Measurements from ENCODE around the gene CYSTM1.

CYSTM1 gene

GRCh38 chr5:140174014-140174413 is 974 bp upstream of the CYSTM1 start:
- no peak overlapping the region for H3K4me3 ChIP-seq (ENCODE audit: control insufficient read depth, low read depth, low read length)
- TF ChIP-seq CTCF (IDR thresholded peaks at IDR 0.05; ENCODE audit: control insufficient read depth, insufficient read depth, low read depth, low read length, missing control alignments): no peak
- no peak for DNase-seq (ENCODE audit: low read depth)

- peak; percentile 21 for TF ChIP-seq CTCF (IDR thresholded peaks at IDR 0.05; ENCODE audit: control insufficient read depth, insufficient read depth, low read depth, low read length, missing control alignments)
- H3K4me3 ChIP-seq (ENCODE audit: control insufficient read depth, low read depth, low read length): peak overlapping the region; percentile 93
- DNase-seq (ENCODE audit: low read depth): no peak
Observed at GRCh38 chr5:140175367-140176030, 511 bp downstream of the CYSTM1 start.

GRCh38 chr5:140176031-140176387 is 1.0 kb downstream of the CYSTM1 start:
- peak overlapping the region; percentile 93 for H3K4me3 ChIP-seq (ENCODE audit: control insufficient read depth, low read depth, low read length)
- no peak for TF ChIP-seq CTCF (IDR thresholded peaks at IDR 0.05; ENCODE audit: control insufficient read depth, insufficient read depth, low read depth, low read length, missing control alignments)
- DNase-seq (ENCODE audit: low read depth): no peak

- no peak overlapping the region for H3K4me3 ChIP-seq (ENCODE audit: control insufficient read depth, low read depth, low read length)
- no peak for DNase-seq (ENCODE audit: low read depth)
- TF ChIP-seq CTCF (IDR thresholded peaks at IDR 0.05; ENCODE audit: control insufficient read depth, insufficient read depth, low read depth, low read length, missing control alignments): no peak
Observed at GRCh38 chr5:140178086-140178410, 3.1 kb downstream of the CYSTM1 start.

- TF ChIP-seq CTCF (IDR thresholded peaks at IDR 0.05; ENCODE audit: control insufficient read depth, insufficient read depth, low read depth, low read length, missing control alignments): no peak
- DNase-seq (ENCODE audit: low read depth): no peak
- H3K4me3 ChIP-seq (ENCODE audit: control insufficient read depth, low read depth, low read length): no peak overlapping the region
Observed at GRCh38 chr5:140178482-140179116, 3.6 kb downstream of the CYSTM1 start.

- no peak overlapping the region for H3K4me3 ChIP-seq (ENCODE audit: control insufficient read depth, low read depth, low read length)
- DNase-seq (ENCODE audit: low read depth): no peak
Observed at GRCh38 chr5:140181002-140181483, 6.1 kb downstream of the CYSTM1 start.

More at GRCh38 chr5:140181002-140181483, 6.1 kb downstream of the CYSTM1 start:
- TF ChIP-seq CTCF (IDR thresholded peaks at IDR 0.05; ENCODE audit: control insufficient read depth, insufficient read depth, low read depth, low read length, missing control alignments): no peak
